Activated naive CD8-positive, alpha-beta T cell treated with anti-CD3 and anti-CD28 coated beads, Interleukin-2, amount 50 U/mL, for 24 hours (primary cell): ENCODE measurements around the gene KCNQ1.

Source experiments
- ATAC-seq: fragments of 150-1000 bp; cut with Tn5 transposase; one replicate; pipeline ENCODE4 v1.10.0; 2021
- DNase-seq: peaks from one replicate; pipeline ENCODE4 v3.0.0; 2021
- H3K27ac Mint-ChIP-seq: one replicate; pipeline ENCODE4 v1.8.0; 2021; ENCODE audit warnings: mild to moderate bottlenecking, mixed read lengths
- H3K27me3 Mint-ChIP-seq: one replicate; pipeline ENCODE4 v1.8.0; 2021; ENCODE audit warnings: mixed read lengths
- H3K36me3 Mint-ChIP-seq: one replicate; pipeline ENCODE4 v1.8.0; 2021; ENCODE audit warnings: low read depth, mixed read lengths
- H3K4me1 Mint-ChIP-seq: one replicate; pipeline ENCODE4 v1.8.0; 2021; ENCODE audit warnings: mixed read lengths
- H3K4me3 Mint-ChIP-seq: one replicate; pipeline ENCODE4 v1.8.0; 2021; ENCODE audit warnings: mild to moderate bottlenecking, moderate library complexity, mixed read lengths
- H3K9me3 Mint-ChIP-seq: one replicate; pipeline ENCODE4 v1.8.0; 2021; ENCODE audit warnings: mixed read lengths

The KCNQ1 gene

GRCh38 chr11:2444821-2445745 is at the start of gene KCNQ1:
Gene KCNQ1 (plus strand): TSS chr11:2445008. CDS start chr11:2445099, 91 bp downstream.
- H3K9me3 Mint-ChIP-seq = no peaks in the 10 kb centered on the region
- H3K4me1 Mint-ChIP-seq = peaks cover 30% of the 10 kb centered on the region
- H3K27me3 Mint-ChIP-seq = peaks cover 4% of the 10 kb centered on the region
- peak within 1 kb of the TSS; percentile 82 for H3K4me3 Mint-ChIP-seq
- ATAC-seq (peak; percentile 58), DNase-seq (peak; percentile 61)
- no peaks in the 10 kb centered on the region for H3K36me3 Mint-ChIP-seq
- peak within 1 kb of the TSS; percentile 49 for H3K27ac Mint-ChIP-seq

- H3K27ac Mint-ChIP-seq = no peak overlapping the region
- H3K4me1 Mint-ChIP-seq = peaks cover 9% of the 10 kb centered on the region
- H3K9me3 Mint-ChIP-seq = no peaks in the 10 kb centered on the region
- no peak for ATAC-seq
- DNase-seq = no peak
- H3K27me3 Mint-ChIP-seq = no peaks in the 10 kb centered on the region
- no peak overlapping the region for H3K4me3 Mint-ChIP-seq
- peaks cover 9% of the 10 kb centered on the region for H3K36me3 Mint-ChIP-seq
Measured at GRCh38 chr11:2395211-2395730, 49.5 kb upstream of the KCNQ1 start.

GRCh38 chr11:2395856-2396255 is 49.0 kb upstream of the KCNQ1 start:
- Mint-ChIP-seq H3K4me3 (no peak overlapping the region), H3K27me3 (no peaks in the 10 kb centered on the region), H3K27ac (no peak overlapping the region), H3K4me1 (peaks cover 6% of the 10 kb centered on the region), H3K36me3 (peaks cover 9% of the 10 kb centered on the region), H3K9me3 (no peaks in the 10 kb centered on the region)
- no peak for DNase-seq
- ATAC-seq = no peak

- H3K27me3 Mint-ChIP-seq = no peaks in the 10 kb centered on the region
- no peak for ATAC-seq
- peaks cover 9% of the 10 kb centered on the region for H3K4me1 Mint-ChIP-seq
- peaks cover 9% of the 10 kb centered on the region for H3K36me3 Mint-ChIP-seq
- no peak for DNase-seq
- no peaks in the 10 kb centered on the region for H3K9me3 Mint-ChIP-seq
- H3K27ac Mint-ChIP-seq = no peak overlapping the region
- H3K4me3 Mint-ChIP-seq = no peak overlapping the region
Measured at GRCh38 chr11:2396471-2396870, 48.3 kb upstream of the KCNQ1 start.

- Mint-ChIP-seq H3K27me3 (no peaks in the 10 kb centered on the region), H3K27ac (no peak overlapping the region), H3K4me1 (peaks cover 12% of the 10 kb centered on the region), H3K4me3 (no peak overlapping the region), H3K9me3 (no peaks in the 10 kb centered on the region), H3K36me3 (peaks cover 8% of the 10 kb centered on the region)
- DNase-seq (no peak), ATAC-seq (no peak)
Measured at GRCh38 chr11:2397005-2397404, 47.8 kb upstream of the KCNQ1 start.

GRCh38 chr11:2398664-2399355 is 46.0 kb upstream of the KCNQ1 start:
- H3K4me1 Mint-ChIP-seq = peaks cover 20% of the 10 kb centered on the region
- DNase-seq (no peak), ATAC-seq (no peak)
- peak overlapping the region; percentile 90 for H3K4me3 Mint-ChIP-seq
- H3K36me3 Mint-ChIP-seq = peaks cover 8% of the 10 kb centered on the region
- H3K27ac Mint-ChIP-seq = peak overlapping the region; percentile 73
- H3K9me3 Mint-ChIP-seq = no peaks in the 10 kb centered on the region
- no peaks in the 10 kb centered on the region for H3K27me3 Mint-ChIP-seq

GRCh38 chr11:2399488-2400068 is 45.2 kb upstream of the KCNQ1 start:
- H3K36me3 Mint-ChIP-seq = peaks cover 8% of the 10 kb centered on the region
- no peak for ATAC-seq
- H3K9me3 Mint-ChIP-seq = no peaks in the 10 kb centered on the region
- H3K27ac Mint-ChIP-seq = peak overlapping the region; percentile 73
- H3K4me3 Mint-ChIP-seq = peak overlapping the region; percentile 90
- H3K27me3 Mint-ChIP-seq = no peaks in the 10 kb centered on the region
- no peak for DNase-seq
- peaks cover 20% of the 10 kb centered on the region for H3K4me1 Mint-ChIP-seq

GRCh38 chr11:2400069-2400761 is 44.6 kb upstream of the KCNQ1 start, which contains the start of gene TSSC4:
Gene TSSC4 (plus strand): TSS chr11:2400750. CDS start chr11:2402634, 1,884 bp downstream.
- peaks cover 20% of the 10 kb centered on the region for H3K4me1 Mint-ChIP-seq
- H3K27me3 Mint-ChIP-seq = no peaks in the 10 kb centered on the region
- peak; percentile 99 for DNase-seq
- H3K4me3 Mint-ChIP-seq = peak within 1 kb of the TSS; percentile 90
- peak within 1 kb of the TSS; percentile 84 for H3K27ac Mint-ChIP-seq
- peaks cover 8% of the 10 kb centered on the region for H3K36me3 Mint-ChIP-seq
- H3K9me3 Mint-ChIP-seq = no peaks in the 10 kb centered on the region
- ATAC-seq = peak; percentile 88

GRCh38 chr11:2400762-2401435 is 43.9 kb upstream of the KCNQ1 start:
- DNase-seq (no peak), ATAC-seq (no peak)
- peaks cover 8% of the 10 kb centered on the region for H3K36me3 Mint-ChIP-seq

GRCh38 chr11:2401436-2401984 is 43.3 kb upstream of the KCNQ1 start:
- no peaks in the 10 kb centered on the region for H3K9me3 Mint-ChIP-seq
- H3K4me1 Mint-ChIP-seq = peaks cover 20% of the 10 kb centered on the region
- H3K27ac Mint-ChIP-seq = peak overlapping the region; percentile 84
- no peak for ATAC-seq
- no peaks in the 10 kb centered on the region for H3K27me3 Mint-ChIP-seq
- H3K36me3 Mint-ChIP-seq = peaks cover 8% of the 10 kb centered on the region
- no peak for DNase-seq
- peak overlapping the region; percentile 90 for H3K4me3 Mint-ChIP-seq

More at GRCh38 chr11:2400762-2401435, 43.9 kb upstream of the KCNQ1 start:
- Mint-ChIP-seq H3K27me3 (no peaks in the 10 kb centered on the region), H3K27ac (peak overlapping the region; percentile 84), H3K4me1 (peaks cover 20% of the 10 kb centered on the region), H3K4me3 (peak overlapping the region; percentile 90), H3K9me3 (no peaks in the 10 kb centered on the region)

- H3K36me3 Mint-ChIP-seq = peaks cover 4% of the 10 kb centered on the region
Measured at GRCh38 chr11:2402106-2402505, 42.7 kb upstream of the KCNQ1 start.

GRCh38 chr11:2402890-2403645 is 41.7 kb upstream of the KCNQ1 start:
- H3K27me3 Mint-ChIP-seq = no peaks in the 10 kb centered on the region
- no peaks in the 10 kb centered on the region for H3K36me3 Mint-ChIP-seq
- peak overlapping the region; percentile 90 for H3K4me3 Mint-ChIP-seq

More at GRCh38 chr11:2402106-2402505, 42.7 kb upstream of the KCNQ1 start:
- Mint-ChIP-seq H3K4me1 (peaks cover 20% of the 10 kb centered on the region), H3K4me3 (peak overlapping the region; percentile 90), H3K9me3 (no peaks in the 10 kb centered on the region), H3K27me3 (no peaks in the 10 kb centered on the region), H3K27ac (no peak overlapping the region)
- DNase-seq = no peak
- no peak for ATAC-seq

More at GRCh38 chr11:2402890-2403645, 41.7 kb upstream of the KCNQ1 start:
- no peak for DNase-seq
- no peak overlapping the region for H3K27ac Mint-ChIP-seq
- H3K9me3 Mint-ChIP-seq = no peaks in the 10 kb centered on the region
- peaks cover 20% of the 10 kb centered on the region for H3K4me1 Mint-ChIP-seq
- no peak for ATAC-seq
